HCT116 (cell line): Measurements from ENCODE around the gene CIBAR2.
A peak's percentile ranks its signal among the peaks of the same experiment; 100 is the strongest.

Experiments used
- CTCF ChIP-seq, 3 experiments: fragments of 200-600 bp in 1 of 3; sonication (generic) in 1 of 3; IDR thresholded peaks in 2 of 3; conservative IDR thresholded peaks in 1 of 3; 2 replicates each; pipeline ENCODE4 v1.5.1; 2012 to 2017; ENCODE audit warnings: low read depth in 2 of 3, low read length in 2 of 3, antibody characterized with exemption in 1 of 3, borderline replicate concordance in 1 of 3, control low read depth in 1 of 3, mild to moderate bottlenecking in 1 of 3, mixed read lengths in 1 of 3, mixed run types in 1 of 3, moderate library complexity in 1 of 3; ENCODE audit not compliant: insufficient read depth in 1 of 3
- EZH2 ChIP-seq: fragments of 200-600 bp; sonication (generic); IDR thresholded peaks from 2 replicates; pipeline ENCODE4 v1.6.1; 2017; ENCODE audit warnings: antibody characterized with exemption, mixed run types
- POLR2A ChIP-seq: IDR thresholded peaks from 2 replicates; pipeline ENCODE4 v1.7.0; 2011; ENCODE audit warnings: borderline replicate concordance; ENCODE audit not compliant: insufficient read depth, insufficient read length; ENCODE audit errors: extremely low read depth
- POLR2AphosphoS5 ChIP-seq: IDR thresholded peaks from 2 replicates; pipeline ENCODE4 v1.6.1; 2011; ENCODE audit warnings: mild to moderate bottlenecking, low read depth, low read length, moderate library complexity
- TCF7L2 ChIP-seq: IDR thresholded peaks from 2 replicates; pipeline ENCODE4 v1.7.0; 2011; ENCODE audit warnings: borderline replicate concordance, inconsistent platforms; ENCODE audit not compliant: insufficient read depth, insufficient read length; ENCODE audit errors: extremely low read depth

GRCh38 chr16:85057212-85057889, 54.9 kb downstream of the CIBAR2 start:
- TF ChIP-seq TCF7L2 (no peak), POLR2AphosphoS5 (no peak), CTCF (IDR thresholded peaks at IDR 0.05 in 2 of 3, conservative IDR thresholded peaks at IDR 0.05 in 1 of 3; ENCODE audit: borderline replicate concordance in 1 of 3, insufficient read depth in 1 of 3, low read depth in 2 of 3, low read length in 2 of 3) (peak; percentile 34 to 81 (median 81); a peak in 5 of 6 replicates), POLR2A (no peak), EZH2 (no peak)
